Adrenal gland (tissue), 12 donors: Measurements from ENCODE around the gene GNAL. TPM values are rescaled to one million over a fixed set of nuclear protein-coding genes. Genes with fewer than 3 reads are reported as not detected.

Source experiments
- DNase-seq, 7 donors: peaks; one replicate each; pipeline ENCODE4 v3.0.0-alpha.2; 2019 to 2020
- H3K27ac ChIP-seq, 5 donors: fragments of 200-600 bp; sonication (generic) in 4 of 5; 1 replicate in 3 of 5; 2 replicates in 2 of 5; pipeline versions ENCODE4 v1.5.1 to v1.8.0; 2016 to 2020; ENCODE audit warnings: mild to moderate bottlenecking in 1 of 5
- H3K27me3 ChIP-seq: fragments of 200-600 bp; 2 replicates; pipeline ENCODE4 v1.8.0; 2021
- H3K36me3 ChIP-seq, 2 donors: fragments of 200-600 bp; replicated peaks in 1 of 2; 1 replicate in 1 of 2; 2 replicates in 1 of 2; pipeline versions ENCODE4 v1.5.1 to v1.8.0; 2018 to 2022
- H3K4me1 ChIP-seq, 2 donors: fragments of 200-600 bp; replicated peaks in 1 of 2; 1 replicate in 1 of 2; 2 replicates in 1 of 2; pipeline versions ENCODE4 v1.5.1 to v1.8.0; 2018 to 2021
- H3K4me3 ChIP-seq, 4 donors: fragments of 200-600 bp; sonication (generic) in 3 of 4; one replicate each; pipeline ENCODE4 v1.5.1; 2016 to 2018
- H3K9me3 ChIP-seq, 3 donors: fragments of 200-600 bp; sonication (generic) in 1 of 3; replicated peaks in 1 of 3; 1 replicate in 2 of 3; 2 replicates in 1 of 3; pipeline versions ENCODE4 v1.5.1 to v1.8.0; 2016 to 2021
- CTCF ChIP-seq, 6 experiments: fragments of 450-650 bp in 4 of 6; fragments of 200-600 bp in 2 of 6; sonication (generic) in 1 of 6; IDR thresholded peaks; 1 replicate in 5 of 6; 2 replicates in 1 of 6; pipeline versions ENCODE4 v1.5.1 to v1.8.0; 2016 to 2021; ENCODE audit warnings: antibody characterized with exemption in 6 of 6, mild to moderate bottlenecking in 2 of 6, moderate library complexity in 1 of 6
- POLR2A ChIP-seq, 2 donors: fragments of 450-650 bp; IDR thresholded peaks; one replicate each; pipeline ENCODE4 v1.6.1; 2017; ENCODE audit warnings: antibody characterized with exemption in 2 of 2, mild to moderate bottlenecking in 2 of 2, moderate library complexity in 1 of 2
- WGBS, 4 donors: extraction: QIAGEN DNeasy Blood & Tissue Kit in 2 of 4; methylation state at CpG; one replicate each; pipeline versions ENCODE4 v1.1.5 to v1.1.7; 2013 to 2017; 5-methylcytosine and 5-hydroxymethylcytosine counted together
- intact Hi-C, 2 donors: fragments of 100-400 bp; cut with DNase I; formaldehyde crosslinking; loops; one replicate each; pipeline versions ENCODE4 v1.14.1 to v1.15.0; 2022 to 2023
- polyA plus RNA-seq, 3 donors: library from polyadenylated mRNA; stranded (reverse); fragments of 200-250 nt in 2 of 3; fragments of 350-450 nt in 1 of 3; fragmentation: Illumina TruSeq in 1 of 3; extraction: RNeasy Lipid Tissue Mini Kit (QIAGEN cat#74804) in 1 of 3; gene quantifications; one replicate each; pipeline ENCODE4 v1.2.3, GENCODE V29; 2013 to 2014
- total RNA-seq, 9 donors: library from RNA; depleted of rRNA in 4 of 9; stranded (reverse); fragments of >200 nt in 4 of 9; fragments of 120-200 nt in 1 of 9; fragmentation: NEBNext Ultra II Directional in 1 of 9; extraction: Animal tissue kit (Norgen Biotek cat#: 25700) in 1 of 9; gene quantifications; one replicate each; pipeline versions ENCODE4 v1.1.0 to v1.2.4, GENCODE V29; 2013 to 2023
- donor health status: healthy with polysubstance abuse.
- donor health status: Bipolar disorder and iron deficiency.
- donor health status: DM: yes; HTN: yes; CAD: no.
- donor health status: DM: no; HTN: no; CAD: no.
- donor health status: DM: no; HTN: no; CAD: no.
- donor health status: DM: yes; HTN: yes; CAD: no.

GNAL gene
- total and polyA plus RNA-seq, 12 donors, result 0.48 to 7.0 (median 2.3) TPM

- Histone ChIP-seq H3K9me3 (no peaks in the 10 kb centered on the region), H3K4me1 (no peaks in the 10 kb centered on the region), H3K27me3 (no peaks in the 10 kb centered on the region), H3K27ac (no peak overlapping the region), H3K4me3 (no peak overlapping the region), H3K36me3 (no peaks in the 10 kb centered on the region)
- TF ChIP-seq POLR2A (IDR thresholded peaks at IDR 0.05) (no peak), CTCF (IDR thresholded peaks at IDR 0.05) (no peak)
- no peak for DNase-seq
- intact Hi-C loops, result no loop called here
- WGBS, 4 donors, result 90 to 92% (median 91%) methylated on average over 6 of the region's 6 CpGs
Measured at GRCh38 chr18:11802158-11802557, 113.1 kb downstream of the GNAL start.

- no peaks in the 10 kb centered on the region for H3K9me3 ChIP-seq
- H3K4me1 ChIP-seq, result no peaks in the 10 kb centered on the region
- no peaks in the 10 kb centered on the region for H3K36me3 ChIP-seq
- TF ChIP-seq CTCF (IDR thresholded peaks at IDR 0.05), result no peak
- WGBS, 4 donors, result 83 to 89% (median 88%) methylated on average over 10 of the region's 10 CpGs
- no peak for DNase-seq
- no peak overlapping the region for H3K4me3 ChIP-seq
- H3K27me3 ChIP-seq, result no peaks in the 10 kb centered on the region
- no peak overlapping the region for H3K27ac ChIP-seq
- intact Hi-C loops, result no loop called here
Measured at GRCh38 chr18:11802586-11802985, 113.5 kb downstream of the GNAL start.

GRCh38 chr18:11807233-11807632 is 118.2 kb downstream of the GNAL start:
- Histone ChIP-seq H3K9me3 (no peaks in the 10 kb centered on the region), H3K27me3 (no peaks in the 10 kb centered on the region), H3K36me3 (no peaks in the 10 kb centered on the region), H3K27ac (no peak overlapping the region), H3K4me3 (no peak overlapping the region), H3K4me1 (no peaks in the 10 kb centered on the region)
- intact Hi-C loops, result no loop called here
- no peak for TF ChIP-seq POLR2A (IDR thresholded peaks at IDR 0.05)
- TF ChIP-seq CTCF (IDR thresholded peaks at IDR 0.05), result no peak
- no peak for DNase-seq
- 91 to 96% (median 93%) methylated on average over 7 of the region's 7 CpGs for WGBS, 4 donors

GRCh38 chr18:11808001-11808855 is 119.2 kb downstream of the GNAL start:
- Histone ChIP-seq H3K9me3 (no peaks in the 10 kb centered on the region), H3K27ac (no peak overlapping the region), H3K27me3 (no peaks in the 10 kb centered on the region), H3K4me3 (no peak overlapping the region), H3K36me3 (no peaks in the 10 kb centered on the region), H3K4me1 (no peaks in the 10 kb centered on the region)
- no peak for TF ChIP-seq POLR2A (IDR thresholded peaks at IDR 0.05)
- no peak for TF ChIP-seq CTCF (IDR thresholded peaks at IDR 0.05)
- 71 to 75% (median 72%) methylated on average over 11 of the region's 11 CpGs for WGBS, 4 donors
- intact Hi-C loops, result no loop called here
- no peak for DNase-seq
